IPS-18c (cell line): Measurements from ENCODE around the gene TK2.
"Not testable (repeated sequence)": the region's sequence is repeated elsewhere in the genome, so short reads cannot be mapped to it uniquely, and the experiment has no call there.

Experiments used
- H3K4me3 ChIP-seq: 2 replicates; pipeline ENCODE4 v1.7.0; 2013; ENCODE audit warnings: low read depth, mild to moderate bottlenecking, low read length, moderate library complexity; ENCODE audit not compliant: insufficient read depth
- H3K9me3 ChIP-seq: one replicate; pipeline ENCODE4 v1.6.1; 2013; ENCODE audit warnings: mild to moderate bottlenecking, low read length, moderate library complexity; ENCODE audit not compliant: control insufficient read depth, insufficient read depth

Gene TK2

GRCh38 chr16:66471716-66472393 is 78.1 kb downstream of the TK2 start:
- no peaks in the 10 kb centered on the region for H3K9me3 ChIP-seq
- no peak overlapping the region for H3K4me3 ChIP-seq

- H3K9me3 ChIP-seq, result no peaks in the 10 kb centered on the region
- H3K4me3 ChIP-seq, result no peak overlapping the region
These were observed 78.7 kb downstream of the TK2 start for GRCh38 chr16:66471264-66471663.

DNA sequence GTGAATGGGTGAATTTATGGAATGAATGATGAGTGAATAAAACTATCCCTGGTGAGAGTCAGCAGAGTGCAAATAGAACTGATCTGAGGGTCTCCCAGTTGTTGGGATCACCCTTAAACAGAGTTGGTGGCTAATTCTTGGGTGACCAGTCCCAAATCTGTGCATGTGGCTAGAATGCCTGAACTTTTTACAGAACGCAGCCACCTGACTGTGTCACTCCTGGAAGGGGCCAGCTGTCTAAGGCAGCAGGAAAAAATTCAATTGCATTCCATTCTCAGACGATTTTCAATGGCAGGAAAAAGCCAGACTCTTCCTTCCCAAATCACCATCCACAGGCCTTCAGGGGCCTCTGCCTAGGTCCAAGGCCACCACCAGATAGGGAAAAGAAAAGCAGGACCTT is 79.4 kb downstream of the TK2 start:
- H3K4me3 ChIP-seq, result no peak overlapping the region
- no peaks in the 10 kb centered on the region for H3K9me3 ChIP-seq

DNA sequence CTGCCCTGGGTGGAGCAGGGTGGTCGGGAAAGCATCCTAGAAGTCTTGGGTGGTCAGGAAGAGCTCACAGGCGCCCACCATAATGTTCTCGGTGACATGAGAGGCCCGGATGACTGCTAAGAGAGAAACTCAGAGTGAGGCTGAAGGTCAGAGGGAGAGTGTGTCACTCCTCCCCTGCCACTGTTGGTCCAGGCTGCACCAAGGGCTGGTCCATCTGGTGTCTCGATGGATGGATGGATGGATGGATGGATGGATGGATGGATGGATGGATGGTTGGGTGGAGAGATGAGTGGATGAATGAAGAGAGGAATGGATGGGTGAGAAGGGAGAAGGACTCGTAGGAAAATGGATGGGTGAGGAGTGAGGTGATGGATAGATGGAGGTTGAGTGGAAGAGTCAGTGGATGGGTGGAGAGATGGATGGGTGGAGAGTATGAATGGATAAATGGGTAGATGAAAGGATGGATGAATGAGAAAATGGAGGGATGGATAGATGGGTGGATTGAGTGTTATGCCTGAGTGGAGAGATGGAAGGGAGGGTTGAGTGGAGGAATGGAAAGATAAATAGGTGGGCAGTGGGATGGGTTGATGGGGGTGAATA is 79.9 kb downstream of the TK2 start:
- no peaks in the 10 kb centered on the region for H3K9me3 ChIP-seq
- H3K4me3 ChIP-seq, result no peak overlapping the region

- H3K9me3 ChIP-seq, result no peaks in the 10 kb centered on the region
- no peak overlapping the region for H3K4me3 ChIP-seq
These were observed 80.5 kb downstream of the TK2 start for GRCh38 chr16:66469291-66469946.

GRCh38 chr16:66468321-66468965 is 81.5 kb downstream of the TK2 start:
- Histone ChIP-seq H3K4me3 (no peak overlapping the region), H3K9me3 (no peaks in the 10 kb centered on the region)

GRCh38 chr16:66467611-66468010 is 82.3 kb downstream of the TK2 start:
- H3K9me3 ChIP-seq, result no peaks in the 10 kb centered on the region

DNA sequence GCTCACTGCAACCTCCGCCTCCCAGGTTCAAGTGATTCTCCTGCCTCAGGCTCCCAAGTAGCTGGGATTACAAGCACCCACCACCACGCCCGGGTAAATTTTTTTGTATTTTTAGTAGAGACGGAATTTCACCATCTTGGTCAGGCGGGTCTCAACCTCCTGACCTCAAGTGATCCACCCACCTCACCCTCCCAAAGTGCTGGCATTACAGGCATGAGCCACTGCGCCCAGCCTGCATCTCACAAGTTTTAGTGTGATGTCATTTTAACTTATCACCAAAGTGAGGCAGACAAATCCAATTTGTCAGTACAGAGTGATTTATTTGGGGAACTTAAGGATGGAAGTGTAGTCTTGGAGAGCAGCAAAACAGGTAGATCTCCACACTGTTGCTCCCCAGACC is 83.3 kb downstream of the TK2 start:
- not testable (repeated sequence) for H3K9me3 ChIP-seq, H3K4me3 ChIP-seq

More at GRCh38 chr16:66467611-66468010, 82.3 kb downstream of the TK2 start:
- H3K4me3 ChIP-seq, result no peak overlapping the region

- H3K4me3 ChIP-seq, H3K9me3 ChIP-seq: not testable (repeated sequence)
These were observed 84.0 kb downstream of the TK2 start for GRCh38 chr16:66465946-66466345.

- Histone ChIP-seq H3K9me3 (no peaks in the 10 kb centered on the region), H3K4me3 (no peak overlapping the region)
These were observed 87.0 kb downstream of the TK2 start for GRCh38 chr16:66462912-66463311.

GRCh38 chr16:66460703-66461102 is 89.2 kb downstream of the TK2 start:
- Histone ChIP-seq H3K9me3 (no peaks in the 10 kb centered on the region), H3K4me3 (no peak overlapping the region)

DNA sequence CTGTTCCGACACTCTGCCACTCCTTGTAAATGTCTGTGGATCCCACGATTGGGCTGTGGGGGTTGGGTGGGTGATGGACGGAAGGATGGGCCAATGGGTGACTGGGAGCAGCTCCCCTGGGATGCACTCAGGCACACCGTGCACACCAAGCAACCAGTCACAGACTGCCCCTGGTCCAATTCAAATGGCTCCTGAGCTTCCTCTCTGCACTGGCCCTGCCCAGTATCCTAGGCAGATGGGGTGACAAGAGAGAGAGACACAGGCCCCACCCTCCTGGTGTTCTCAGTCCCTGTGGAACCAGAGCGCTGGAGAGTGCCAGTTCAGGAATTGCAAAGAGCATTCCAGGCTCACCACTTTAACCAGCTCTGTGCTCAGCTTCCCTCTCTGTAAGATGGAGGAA is 90.0 kb downstream of the TK2 start:
- no peak overlapping the region for H3K4me3 ChIP-seq
- no peaks in the 10 kb centered on the region for H3K9me3 ChIP-seq

- Histone ChIP-seq H3K9me3 (no peaks in the 10 kb centered on the region), H3K4me3 (no peak overlapping the region)
These were observed 91.1 kb downstream of the TK2 start for GRCh38 chr16:66458853-66459252.

DNA sequence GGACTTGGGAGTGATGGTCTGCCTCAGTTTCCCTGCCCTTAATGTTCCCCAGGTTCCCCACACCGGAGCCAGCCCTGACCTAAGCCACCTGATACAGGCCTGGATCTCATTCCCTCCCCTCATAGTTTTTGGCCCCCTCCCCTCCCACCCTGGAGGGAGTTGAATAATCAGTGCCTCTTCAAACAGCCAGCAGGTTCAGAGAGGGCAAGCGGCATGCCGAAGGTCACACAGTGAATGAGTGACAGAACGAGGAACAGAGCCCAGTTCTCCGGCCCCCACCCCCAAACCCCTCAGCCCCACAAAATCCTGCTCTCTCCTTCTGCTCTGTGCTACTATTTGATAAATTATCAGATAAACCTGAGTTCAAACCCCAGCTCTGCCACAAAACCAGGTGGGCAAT is 91.6 kb downstream of the TK2 start:
- no peaks in the 10 kb centered on the region for H3K9me3 ChIP-seq

More for the DNA sequence above, 91.6 kb downstream of the TK2 start:
- no peak overlapping the region for H3K4me3 ChIP-seq
